HG02981 (cell line): ENCODE results near the gene PTPN12.
"Not testable (repeated sequence)": the region's sequence is repeated elsewhere in the genome, so short reads cannot be mapped to it uniquely, and the experiment has no call there.

Experiments used
- ATAC-seq: cut with Tn5 transposase; IDR thresholded peaks from one replicate; pipeline ENCODE4 v1.9.1; 2021; ENCODE audit warnings: mild to moderate bottlenecking, moderate library complexity; ENCODE audit not compliant: unreplicated experiment

Gene PTPN12

GRCh38 chr7:77537136-77537777 lies at the start of gene PTPN12:
Gene PTPN12, plus strand, starts transcription at chr7:77537295. Its CDS starts 252 bp downstream, at chr7:77537547.
- ATAC-seq, result peak; percentile 26

DNA sequence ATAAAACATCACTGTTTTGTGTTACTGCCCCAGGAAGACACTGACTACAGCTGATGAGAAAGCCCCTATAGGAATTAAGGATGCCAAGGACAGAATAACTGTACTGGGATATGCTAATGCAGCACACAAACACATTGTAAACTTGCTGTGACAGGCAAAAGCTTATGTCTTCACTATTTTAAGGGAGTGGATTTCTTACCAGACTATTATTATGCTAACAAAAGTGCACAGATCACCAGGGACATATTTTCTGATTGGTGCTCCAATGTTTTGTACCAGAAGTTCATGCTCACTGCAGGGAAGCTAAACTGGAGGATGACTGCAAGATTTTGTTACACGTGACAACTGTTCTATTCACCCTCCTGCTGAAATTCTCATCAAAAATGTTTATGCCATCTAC lies 48.1 kb upstream of the PTPN12 start:
- no peak for ATAC-seq

GRCh38 chr7:77497079-77497478 lies 40.0 kb upstream of the PTPN12 start:
- ATAC-seq, result no peak

DNA sequence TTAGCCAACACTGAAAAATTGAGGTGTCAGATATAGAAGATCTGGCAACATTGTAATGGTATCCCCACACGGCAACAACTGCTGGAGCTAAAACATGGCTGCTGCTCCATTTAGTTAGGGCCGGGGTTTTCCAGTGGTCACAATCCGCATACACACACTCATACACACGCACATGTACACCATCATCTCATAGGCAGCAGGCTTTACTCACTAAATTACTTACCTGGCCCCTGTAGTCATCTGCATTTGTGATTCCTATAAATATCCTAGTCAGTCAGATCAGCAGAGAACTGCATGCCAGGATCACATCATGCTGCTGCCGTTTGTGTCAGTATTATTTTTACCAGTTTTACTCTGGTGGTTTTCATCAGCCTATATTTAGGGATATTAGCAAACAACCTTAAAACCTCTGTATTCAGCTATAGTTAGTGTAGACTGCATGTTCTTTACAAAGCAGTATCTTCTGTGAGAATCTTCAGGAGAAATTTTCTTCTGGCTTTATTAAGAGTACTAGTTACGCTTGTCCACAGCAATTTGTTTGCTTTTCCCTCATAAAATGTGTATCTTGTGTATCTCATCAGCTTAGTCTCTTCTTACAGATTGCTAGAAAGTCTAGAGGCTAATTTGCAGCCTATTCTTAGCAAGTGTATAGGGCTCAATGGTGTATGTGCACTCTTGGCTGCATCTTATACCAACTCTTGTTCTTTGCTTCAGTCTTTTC lies 38.3 kb upstream of the PTPN12 start:
- ATAC-seq, result no peak

DNA sequence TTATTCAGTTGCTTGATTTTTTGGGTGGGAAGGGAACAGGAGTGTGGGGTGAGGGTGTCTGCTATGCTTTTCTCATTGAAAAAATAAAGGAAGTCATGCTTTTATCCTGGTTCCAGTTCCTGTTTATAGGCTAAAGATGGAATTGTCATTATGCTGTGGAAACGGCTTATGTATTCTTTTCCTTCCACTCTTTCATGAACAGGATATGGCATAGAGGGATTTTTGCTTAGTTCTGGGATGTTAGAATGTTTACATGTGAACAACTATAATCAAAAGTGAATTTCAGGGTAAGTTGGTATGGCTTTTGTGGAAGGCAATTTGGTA lies 35.9 kb upstream of the PTPN12 start:
- ATAC-seq, result no peak

- no peak for ATAC-seq
Measured at GRCh38 chr7:77504951-77505350, 32.1 kb upstream of the PTPN12 start.

- ATAC-seq, result no peak
Measured at GRCh38 chr7:77506899-77507298, 30.2 kb upstream of the PTPN12 start.

DNA sequence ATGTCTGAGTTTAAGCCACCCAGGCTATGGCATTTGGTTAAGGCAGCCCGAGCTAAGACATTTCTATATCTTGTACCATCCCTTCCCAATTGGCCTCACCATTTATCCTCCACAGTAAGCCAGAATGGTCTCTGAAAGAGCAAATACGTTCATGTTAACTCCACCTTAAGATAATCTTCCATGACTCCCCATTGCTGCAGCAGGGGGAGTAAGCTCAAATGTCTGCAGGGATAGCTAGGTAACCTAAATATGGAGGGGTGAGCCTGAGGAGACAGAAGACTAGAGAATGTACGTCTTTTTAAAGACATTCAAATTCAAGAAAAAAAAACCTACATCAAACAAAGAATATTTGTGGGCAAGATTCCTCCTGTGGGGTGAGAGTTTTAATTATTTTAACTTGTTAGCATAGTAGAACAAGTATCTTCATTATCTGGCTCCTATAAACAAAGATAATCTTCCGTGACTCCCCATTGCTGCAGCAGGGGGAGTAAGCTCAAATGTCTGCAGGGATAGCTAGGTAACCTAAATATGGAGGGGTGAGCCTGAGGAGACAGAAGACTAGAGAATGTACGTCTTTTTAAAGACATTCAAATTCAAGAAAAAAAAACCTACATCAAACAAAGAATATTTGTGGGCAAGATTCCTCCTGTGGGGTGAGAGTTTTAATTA lies 24.0 kb upstream of the PTPN12 start:
- ATAC-seq, result not testable (repeated sequence)

DNA sequence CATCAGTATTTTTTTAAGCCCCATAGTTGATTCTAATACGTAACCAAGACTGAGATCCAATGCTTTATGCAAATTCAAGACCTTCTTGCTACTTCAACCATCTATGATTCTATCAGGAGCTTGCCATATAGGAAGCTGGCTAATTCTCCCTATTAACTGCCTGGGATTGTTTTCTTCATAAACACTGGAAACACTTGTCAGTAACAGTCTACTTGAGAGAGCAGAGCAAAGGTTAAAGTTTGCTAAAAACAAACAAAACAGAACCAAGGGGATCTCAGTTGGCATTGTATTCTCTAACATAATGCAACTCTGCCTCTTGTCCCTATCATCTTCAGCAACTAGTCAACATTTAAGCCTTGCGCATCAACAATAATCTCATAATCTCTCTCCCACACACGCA lies 21.0 kb upstream of the PTPN12 start:
- no peak for ATAC-seq

DNA sequence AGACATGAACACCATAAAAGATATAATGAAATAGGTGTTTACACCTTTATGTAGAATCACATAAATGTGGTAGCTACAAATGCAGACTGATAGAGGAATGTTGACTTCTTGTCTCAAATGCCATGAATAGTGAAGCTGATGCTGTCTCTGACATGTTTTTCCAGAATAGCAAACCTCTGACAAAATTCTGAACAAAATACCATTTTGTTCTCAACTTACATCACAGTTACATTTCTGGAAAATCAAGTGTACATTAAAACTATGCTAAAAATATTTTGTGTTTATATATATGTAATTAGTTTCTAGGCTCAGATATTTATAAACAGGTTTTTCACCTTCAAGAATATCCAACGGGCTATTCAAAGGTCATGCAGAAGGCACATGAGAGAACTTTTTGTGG lies 16.8 kb upstream of the PTPN12 start:
- ATAC-seq, result no peak

DNA sequence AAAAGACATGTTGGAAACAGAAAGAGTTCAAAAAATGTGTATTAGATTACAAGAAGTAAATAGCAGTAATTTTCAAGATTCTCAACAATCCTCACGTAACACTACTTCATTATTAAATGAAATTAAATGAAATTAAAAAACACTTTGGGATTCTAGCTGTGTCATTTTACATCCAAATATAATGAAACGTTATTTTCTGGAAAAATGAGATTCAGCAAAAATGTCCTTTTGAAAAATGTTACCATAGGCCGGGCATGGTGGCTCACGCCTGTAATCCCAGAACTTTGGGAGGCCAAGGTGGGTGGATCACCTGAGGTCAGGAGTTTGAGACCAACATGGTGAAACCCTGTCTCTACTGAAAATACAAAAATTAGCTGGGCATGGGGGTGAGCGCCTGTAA lies 15.6 kb upstream of the PTPN12 start:
- not testable (repeated sequence) for ATAC-seq

DNA sequence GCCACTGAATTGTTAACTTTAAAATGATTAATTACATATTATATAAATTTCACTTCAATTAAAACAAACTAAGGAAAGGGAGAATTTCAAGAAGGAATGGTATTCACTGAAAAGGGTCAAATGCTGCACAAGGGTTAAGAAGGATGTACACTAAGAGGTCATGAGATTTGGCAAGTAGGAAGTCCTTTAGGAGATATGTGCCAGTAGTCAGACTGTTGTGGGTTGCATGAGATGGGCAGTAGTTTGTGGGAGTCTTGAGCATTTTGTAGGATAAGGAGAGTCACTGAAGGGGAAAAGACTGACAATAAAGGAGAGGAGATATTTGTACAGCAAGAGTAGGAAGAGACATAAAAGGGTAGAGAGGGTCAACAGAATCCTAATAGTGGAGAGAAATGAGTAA lies 12.4 kb upstream of the PTPN12 start:
- ATAC-seq, result no peak

GRCh38 chr7:77525231-77525630 lies 11.9 kb upstream of the PTPN12 start:
- ATAC-seq, result no peak

GRCh38 chr7:77528368-77528767 lies 8.7 kb upstream of the PTPN12 start:
- no peak for ATAC-seq

DNA sequence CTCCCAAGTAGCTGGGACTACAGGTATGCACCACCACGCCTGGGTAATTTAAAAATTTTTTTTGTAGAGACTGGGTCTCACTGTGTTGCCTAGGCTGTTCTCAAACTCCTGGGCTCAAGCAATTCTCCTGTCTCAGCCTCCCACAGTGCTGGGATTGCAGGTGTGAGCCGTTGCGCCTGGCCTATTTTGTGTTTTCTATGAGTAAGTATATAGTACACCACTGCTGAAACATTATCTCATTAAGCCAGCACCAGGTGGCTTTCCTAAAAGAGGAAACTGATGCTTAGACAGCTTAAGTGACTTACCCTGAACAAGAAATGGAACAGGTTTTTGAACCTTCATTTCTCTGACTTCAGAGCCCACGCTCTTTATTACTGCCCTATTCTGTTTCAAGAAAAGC lies 7.8 kb upstream of the PTPN12 start:
- no peak for ATAC-seq

- no peak for ATAC-seq
Measured at GRCh38 chr7:77531038-77531437, 6.1 kb upstream of the PTPN12 start.

DNA sequence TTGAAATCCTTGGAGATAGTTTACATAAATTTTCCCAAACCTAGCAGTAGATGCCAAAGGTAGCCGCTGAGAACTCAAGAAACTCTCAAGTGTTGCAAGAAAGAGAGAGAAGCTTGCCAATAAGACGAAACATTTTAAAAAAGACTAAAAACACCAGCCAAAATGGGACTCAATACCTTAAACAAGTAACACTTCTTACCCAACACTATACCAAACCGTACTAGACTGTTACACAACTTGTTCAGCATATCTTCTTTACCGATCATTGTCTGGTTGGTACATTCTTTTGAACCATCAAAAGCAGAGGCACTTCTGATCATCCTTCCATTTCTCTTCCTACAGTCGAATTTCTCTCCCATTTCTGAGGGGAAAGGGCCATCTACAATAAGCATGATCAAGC lies 4.8 kb upstream of the PTPN12 start:
- ATAC-seq, result no peak

GRCh38 chr7:77532732-77533131 lies 4.4 kb upstream of the PTPN12 start:
- not testable (repeated sequence) for ATAC-seq

DNA sequence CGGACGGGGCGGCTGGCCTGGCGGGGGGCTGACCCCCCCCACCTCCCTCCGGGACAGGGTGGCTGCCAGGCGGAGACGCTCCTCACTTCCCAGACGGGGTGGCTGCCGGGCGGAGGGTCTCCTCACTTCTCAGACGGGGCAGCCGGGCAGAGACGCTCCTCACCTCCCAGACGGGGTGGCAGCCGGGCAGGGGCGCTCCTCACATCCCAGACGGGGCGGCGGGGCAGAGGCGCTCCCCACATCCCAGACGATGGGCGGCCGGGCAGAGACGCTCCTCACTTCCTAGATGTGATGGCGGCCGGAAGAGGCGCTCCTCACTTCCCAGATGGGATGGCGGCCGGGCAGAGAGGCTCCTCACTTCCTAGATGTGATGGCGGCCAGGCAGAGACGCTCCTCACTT lies 3.0 kb upstream of the PTPN12 start:
- ATAC-seq, result not testable (repeated sequence)

DNA sequence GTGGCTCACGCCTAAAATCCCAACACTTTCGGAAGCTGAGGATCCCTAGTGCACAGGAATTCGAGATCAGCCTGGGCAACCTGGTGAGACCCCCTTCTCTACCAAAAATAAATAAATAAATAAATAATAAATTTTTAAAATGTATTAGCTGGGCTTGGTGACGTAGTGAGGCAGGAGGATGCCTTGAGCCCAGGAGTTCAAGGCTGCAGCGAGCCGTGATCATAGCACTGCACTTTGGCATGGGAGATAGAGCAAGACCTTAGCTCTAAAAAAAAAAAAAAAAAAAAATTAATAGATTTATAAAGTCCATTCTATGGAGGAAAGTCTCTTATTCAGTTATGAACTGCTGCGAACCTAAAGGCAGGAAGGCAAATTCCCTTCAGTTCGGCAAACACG lies 1.1 kb upstream of the PTPN12 start:
- ATAC-seq, result no peak

- peak; percentile 90 for ATAC-seq
Measured at GRCh38 chr7:77536413-77537135, 521 bp upstream of the PTPN12 start.
